ENCODE data around the gene LDB3. TPM values are rescaled to one million over a fixed set of nuclear protein-coding genes. Genes with fewer than 3 reads are reported as not detected.

The LDB3 gene
- total RNA-seq, 1 donor from 2014 or later = 0.22 TPM

- no peak for TF ChIP-seq CTCF (IDR thresholded peaks at IDR 0.05; ENCODE audit: unreplicated experiment)
- Mint-ChIP-seq H3K9me3 (no peaks in the 10 kb centered on the region), H3K36me3 (peaks cover 3% of the 10 kb centered on the region), H3K27ac (peak overlapping the region; percentile 94), H3K4me1 (peaks cover 43% of the 10 kb centered on the region), H3K4me3 (peak overlapping the region; percentile 81), H3K27me3 (ENCODE audit: low read depth) (no peaks in the 10 kb centered on the region)
- DNase-seq (ENCODE audit: low spot score in 2 of 2, unreplicated experiment in 2 of 2) = no peak
Observed at GRCh38 chr10:86753638-86754434, 85.5 kb downstream of the LDB3 start.

- Mint-ChIP-seq H3K9me3 (no peaks in the 10 kb centered on the region), H3K27me3 (ENCODE audit: low read depth) (no peaks in the 10 kb centered on the region), H3K27ac (peak overlapping the region; percentile 94), H3K4me3 (peak overlapping the region; percentile 81), H3K4me1 (peaks cover 54% of the 10 kb centered on the region), H3K36me3 (peaks cover 3% of the 10 kb centered on the region)
- no peak for TF ChIP-seq CTCF (IDR thresholded peaks at IDR 0.05; ENCODE audit: unreplicated experiment)
- DNase-seq (ENCODE audit: low spot score in 2 of 2, unreplicated experiment in 2 of 2) = no peak
Observed at GRCh38 chr10:86755454-86755739, 87.1 kb downstream of the LDB3 start.

GRCh38 chr10:86755740-86756510 is 87.6 kb downstream of the LDB3 start:
- no peaks in the 10 kb centered on the region for H3K27me3 Mint-ChIP-seq (ENCODE audit: low read depth)
- TF ChIP-seq CTCF (IDR thresholded peaks at IDR 0.05; ENCODE audit: unreplicated experiment) = no peak
- DNase-seq (ENCODE audit: low spot score in 2 of 2, unreplicated experiment in 2 of 2) = peak; percentile 96 to 98
- H3K27ac Mint-ChIP-seq = peak overlapping the region; percentile 94
- peaks cover 2% of the 10 kb centered on the region for H3K36me3 Mint-ChIP-seq
- peak overlapping the region; percentile 81 for H3K4me3 Mint-ChIP-seq
- H3K9me3 Mint-ChIP-seq = no peaks in the 10 kb centered on the region
- H3K4me1 Mint-ChIP-seq = peaks cover 55% of the 10 kb centered on the region

GRCh38 chr10:86756511-86757112 is 88.3 kb downstream of the LDB3 start, which contains the start of gene BMPR1A:
BMPR1A (plus strand) TSS chr10:86756619; CDS start chr10:86876019, 119,400 bp downstream.
- no peaks in the 10 kb centered on the region for H3K36me3 Mint-ChIP-seq
- H3K4me3 Mint-ChIP-seq = peak within 1 kb of the TSS; percentile 96
- peak within 1 kb of the TSS; percentile 99 for H3K27ac Mint-ChIP-seq
- peaks cover 62% of the 10 kb centered on the region for H3K4me1 Mint-ChIP-seq
- no peaks in the 10 kb centered on the region for H3K27me3 Mint-ChIP-seq (ENCODE audit: low read depth)
- TF ChIP-seq CTCF (IDR thresholded peaks at IDR 0.05; ENCODE audit: unreplicated experiment) = no peak
- no peak for DNase-seq (ENCODE audit: low spot score in 2 of 2, unreplicated experiment in 2 of 2)
- no peaks in the 10 kb centered on the region for H3K9me3 Mint-ChIP-seq

- H3K9me3 Mint-ChIP-seq = no peaks in the 10 kb centered on the region
- H3K27ac Mint-ChIP-seq = peak overlapping the region; percentile 99
- no peaks in the 10 kb centered on the region for H3K36me3 Mint-ChIP-seq
- DNase-seq (ENCODE audit: low spot score in 2 of 2, unreplicated experiment in 2 of 2) = peak; percentile 24 to 62
- peak overlapping the region; percentile 96 for H3K4me3 Mint-ChIP-seq
- H3K27me3 Mint-ChIP-seq (ENCODE audit: low read depth) = no peaks in the 10 kb centered on the region
- TF ChIP-seq CTCF (IDR thresholded peaks at IDR 0.05; ENCODE audit: unreplicated experiment) = peak; percentile 58
- peaks cover 65% of the 10 kb centered on the region for H3K4me1 Mint-ChIP-seq
Observed at GRCh38 chr10:86757113-86757972, 89.0 kb downstream of the LDB3 start.

All from mesothelial cell of epicardium (in vitro differentiated cells).